GM20000 (cell line): ENCODE results near the gene DCAF17.

Experiments used
- DNase-seq: peaks from one replicate; pipeline ENCODE4 v3.0.0; 2012; ENCODE audit warnings: low spot score
- TF ChIP-seq, protein P1 (sequence below): IDR thresholded peaks from 2 replicates; pipeline ENCODE4 v1.5.1; 2012; ENCODE audit warnings: mild to moderate bottlenecking, control low read depth; ENCODE audit errors: extremely low read depth, missing control alignments

The DCAF17 gene

GRCh38 chr2:171513719-171514160 is 79.7 kb downstream of the DCAF17 start:
- DNase-seq = peak; percentile 54
- TF ChIP-seq, protein P1, sequence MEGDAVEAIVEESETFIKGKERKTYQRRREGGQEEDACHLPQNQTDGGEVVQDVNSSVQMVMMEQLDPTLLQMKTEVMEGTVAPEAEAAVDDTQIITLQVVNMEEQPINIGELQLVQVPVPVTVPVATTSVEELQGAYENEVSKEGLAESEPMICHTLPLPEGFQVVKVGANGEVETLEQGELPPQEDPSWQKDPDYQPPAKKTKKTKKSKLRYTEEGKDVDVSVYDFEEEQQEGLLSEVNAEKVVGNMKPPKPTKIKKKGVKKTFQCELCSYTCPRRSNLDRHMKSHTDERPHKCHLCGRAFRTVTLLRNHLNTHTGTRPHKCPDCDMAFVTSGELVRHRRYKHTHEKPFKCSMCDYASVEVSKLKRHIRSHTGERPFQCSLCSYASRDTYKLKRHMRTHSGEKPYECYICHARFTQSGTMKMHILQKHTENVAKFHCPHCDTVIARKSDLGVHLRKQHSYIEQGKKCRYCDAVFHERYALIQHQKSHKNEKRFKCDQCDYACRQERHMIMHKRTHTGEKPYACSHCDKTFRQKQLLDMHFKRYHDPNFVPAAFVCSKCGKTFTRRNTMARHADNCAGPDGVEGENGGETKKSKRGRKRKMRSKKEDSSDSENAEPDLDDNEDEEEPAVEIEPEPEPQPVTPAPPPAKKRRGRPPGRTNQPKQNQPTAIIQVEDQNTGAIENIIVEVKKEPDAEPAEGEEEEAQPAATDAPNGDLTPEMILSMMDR = no peak

- TF ChIP-seq, protein P1 = no peak
- no peak for DNase-seq
Measured at GRCh38 chr2:171514908-171515582, 81.0 kb downstream of the DCAF17 start.

DNA sequence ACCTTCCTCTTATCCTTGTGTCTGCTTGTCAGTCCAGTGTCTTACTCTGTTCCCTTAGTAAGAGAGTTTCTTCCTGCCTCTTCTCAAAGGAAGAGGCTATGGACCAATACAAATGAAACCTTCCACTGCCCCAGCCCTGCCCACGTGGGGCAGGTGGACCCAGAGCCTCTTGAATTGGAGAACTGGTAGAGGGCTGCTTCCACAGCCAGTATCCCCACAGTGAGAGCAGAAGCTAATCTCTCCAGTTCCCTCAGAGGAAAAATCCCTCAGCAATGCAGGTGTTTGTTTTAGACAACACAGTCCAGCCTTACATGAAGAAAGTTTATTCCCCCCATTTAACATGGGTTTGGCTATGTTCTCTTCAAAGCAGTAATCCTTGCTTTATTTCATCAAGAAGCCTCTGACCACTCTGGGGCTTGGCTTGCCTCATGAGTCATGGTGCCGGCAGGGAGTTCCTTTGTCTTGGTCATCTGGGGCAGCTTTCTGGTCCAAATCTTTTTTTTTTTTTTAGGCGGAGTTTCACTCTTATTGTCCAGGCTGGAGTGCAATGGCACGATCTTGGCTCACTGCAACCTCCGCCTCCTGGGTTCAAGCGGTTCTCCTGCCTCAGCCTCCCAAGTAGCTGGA is 81.8 kb downstream of the DCAF17 start:
- no peak for DNase-seq
- TF ChIP-seq, protein P1 = no peak

DNA sequence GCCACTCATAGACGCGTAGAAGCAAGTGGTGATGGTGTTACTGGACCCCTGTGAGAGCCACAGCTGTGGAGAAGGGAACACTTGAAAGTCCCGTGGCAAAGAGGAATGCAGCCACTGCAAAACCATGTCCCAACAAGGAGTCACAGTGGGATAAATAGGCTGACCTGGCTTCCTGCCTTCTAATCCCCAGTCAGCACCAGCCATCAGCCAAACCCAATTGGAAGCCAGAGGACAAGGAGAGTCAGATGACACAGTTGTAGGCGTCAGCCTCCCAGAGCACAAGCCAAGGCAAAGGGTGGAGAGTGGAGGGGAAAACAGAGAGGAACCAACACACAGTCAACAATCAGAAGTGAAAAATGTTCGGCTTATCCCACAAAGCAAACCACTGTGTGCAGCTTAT is 82.8 kb downstream of the DCAF17 start:
- TF ChIP-seq, protein P1 = no peak
- DNase-seq = no peak

GRCh38 chr2:171520471-171520870 is 86.4 kb downstream of the DCAF17 start:
- DNase-seq = no peak
- TF ChIP-seq, protein P1 = no peak

- DNase-seq = no peak
- TF ChIP-seq, protein P1 = no peak
Measured at GRCh38 chr2:171521361-171522051, 87.5 kb downstream of the DCAF17 start.
